Dendritic cell treated with granulocyte-macrophage colony-stimulating factor and Interleukin-4, amounts not matched to agents 40 ng/mL and 50 ng/mL, for 4 days (primary cell): ENCODE results near the gene STX7.

Experiments
- H3K27ac Mint-ChIP-seq: one replicate; pipeline ENCODE4 v1.8.0; 2022; ENCODE audit warnings: mild to moderate bottlenecking, mixed read lengths
- H3K27me3 Mint-ChIP-seq: one replicate; pipeline ENCODE4 v1.8.0; 2022; ENCODE audit warnings: mild to moderate bottlenecking, mixed read lengths
- H3K36me3 Mint-ChIP-seq: one replicate; pipeline ENCODE4 v1.8.0; 2022; ENCODE audit warnings: low read depth, mixed read lengths
- H3K4me1 Mint-ChIP-seq: one replicate; pipeline ENCODE4 v1.8.0; 2022; ENCODE audit warnings: low read depth, mixed read lengths
- H3K4me3 Mint-ChIP-seq: one replicate; pipeline ENCODE4 v1.8.0; 2022; ENCODE audit warnings: mild to moderate bottlenecking, moderate library complexity, mixed read lengths
- H3K9me3 Mint-ChIP-seq: one replicate; pipeline ENCODE4 v1.8.0; 2022; ENCODE audit warnings: mixed read lengths
- intact Hi-C: fragments of 100-400 bp; cut with micrococcal nuclease; formaldehyde crosslinking; loops from one replicate; pipeline ENCODE4 v1.15.0; 2022

Gene STX7

DNA sequence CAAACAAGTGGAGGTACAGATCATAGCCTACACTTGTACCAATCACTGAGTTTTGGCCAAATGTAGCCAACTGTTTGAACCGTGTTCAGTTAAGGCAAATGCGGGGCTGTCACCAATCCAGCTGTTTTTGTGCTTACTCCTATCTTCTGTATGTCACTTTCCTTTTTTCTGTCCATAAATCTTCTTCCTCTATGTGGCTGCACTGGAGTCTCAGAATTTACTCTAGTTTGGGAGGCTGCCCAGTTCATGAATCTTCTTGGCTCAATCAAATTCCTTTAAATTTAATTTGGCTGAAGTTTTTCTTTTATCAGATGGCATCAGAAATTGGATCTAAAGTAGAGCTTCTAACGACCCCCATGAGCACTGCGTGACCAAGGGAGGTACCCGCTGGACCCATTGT, 11.7 kb upstream of the STX7 start:
- intact Hi-C loops: no loop called here
- no peak overlapping the region for H3K4me3 Mint-ChIP-seq
- H3K27me3 Mint-ChIP-seq: peaks cover 8% of the 10 kb centered on the region

DNA sequence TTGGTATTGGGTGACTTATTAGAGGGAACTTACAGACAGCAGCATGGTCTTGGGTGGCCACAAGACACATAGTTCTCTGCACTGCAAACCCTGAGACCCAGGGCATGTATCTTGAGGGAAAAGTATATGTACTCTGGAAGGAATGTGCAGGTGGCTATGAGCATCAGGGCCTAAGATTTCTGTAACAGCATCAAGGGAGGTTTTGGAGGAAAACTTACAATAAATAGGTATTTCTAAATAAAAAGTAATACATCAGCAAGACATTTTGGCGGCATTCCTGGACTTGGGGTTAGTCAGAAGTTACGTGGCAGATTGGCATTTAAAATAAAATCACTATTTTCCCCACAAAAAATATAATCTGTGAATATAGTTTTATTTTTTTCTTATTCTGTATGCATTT, 8.0 kb upstream of the STX7 start:
- Mint-ChIP-seq H3K27me3 (peaks cover 4% of the 10 kb centered on the region), H3K9me3 (no peaks in the 10 kb centered on the region), H3K4me3 (no peak overlapping the region), H3K27ac (no peak overlapping the region), H3K4me1 (no peaks in the 10 kb centered on the region), H3K36me3 (no peaks in the 10 kb centered on the region)
- intact Hi-C loops: no loop called here

More for the DNA sequence above, 11.7 kb upstream of the STX7 start:
- no peak overlapping the region for H3K27ac Mint-ChIP-seq
- H3K9me3 Mint-ChIP-seq: no peaks in the 10 kb centered on the region
- no peaks in the 10 kb centered on the region for H3K36me3 Mint-ChIP-seq
- H3K4me1 Mint-ChIP-seq: no peaks in the 10 kb centered on the region

DNA sequence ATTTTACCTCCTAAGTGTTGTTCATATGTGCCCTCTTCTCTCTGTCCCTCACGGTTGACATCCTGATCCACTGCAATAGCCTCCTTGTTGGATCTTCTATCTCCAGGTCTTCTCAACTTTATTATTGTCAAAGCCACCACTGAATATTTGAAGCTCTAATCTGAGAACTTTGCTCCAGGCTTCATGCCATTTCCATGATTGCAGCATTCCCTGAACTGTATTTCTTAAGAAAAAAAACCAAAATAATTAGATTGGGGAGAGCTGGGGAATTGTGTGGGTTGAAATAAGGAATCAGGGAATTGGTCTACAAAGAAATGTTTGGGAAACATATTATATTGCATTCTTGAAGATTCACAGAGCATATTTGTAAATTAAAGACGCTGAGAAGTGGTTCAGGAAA, 2.5 kb upstream of the STX7 start:
- H3K27me3 Mint-ChIP-seq: peaks cover 2% of the 10 kb centered on the region
- no peak overlapping the region for H3K27ac Mint-ChIP-seq
- peaks cover 34% of the 10 kb centered on the region for H3K4me1 Mint-ChIP-seq
- intact Hi-C loops: no loop called here
- no peak overlapping the region for H3K4me3 Mint-ChIP-seq
- H3K9me3 Mint-ChIP-seq: no peaks in the 10 kb centered on the region
- H3K36me3 Mint-ChIP-seq: peaks cover 17% of the 10 kb centered on the region

DNA sequence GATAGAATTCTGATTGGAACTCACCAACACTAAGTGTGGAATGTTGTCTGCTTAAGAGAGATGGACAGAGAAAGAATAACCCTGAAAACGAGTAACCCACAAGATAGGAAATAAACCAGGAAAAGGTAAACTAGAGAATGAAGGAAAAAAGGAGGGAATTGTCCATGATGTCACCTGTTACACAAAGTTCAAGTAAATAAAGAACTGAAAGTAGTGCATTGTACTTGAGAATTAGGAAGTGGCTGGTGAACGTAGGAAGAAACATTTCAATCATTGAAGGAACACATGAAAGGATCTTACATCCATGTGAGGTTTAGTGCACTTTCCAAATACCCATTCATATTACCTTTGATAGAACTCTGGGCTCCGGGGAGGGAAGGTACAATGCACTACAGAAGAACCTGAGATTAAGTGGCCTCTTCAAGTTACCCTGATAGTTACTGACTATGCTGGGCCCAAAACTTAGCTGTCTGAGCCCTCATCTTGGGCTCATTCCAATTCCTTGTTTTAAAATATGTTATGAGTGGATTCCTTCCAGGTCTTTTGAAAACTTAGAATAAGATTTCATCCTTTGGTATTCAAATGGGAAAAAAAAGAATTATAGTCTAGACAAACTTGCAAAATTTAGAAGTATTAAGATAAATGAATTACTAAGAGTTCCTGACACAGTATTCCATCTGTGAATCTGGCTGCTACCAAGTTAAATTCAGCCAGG, 1.1 kb upstream of the STX7 start:
- Mint-ChIP-seq H3K27ac (peak overlapping the region; percentile 94), H3K4me1 (peaks cover 37% of the 10 kb centered on the region), H3K4me3 (peak overlapping the region; percentile 94), H3K27me3 (peaks cover 2% of the 10 kb centered on the region), H3K36me3 (peaks cover 24% of the 10 kb centered on the region), H3K9me3 (no peaks in the 10 kb centered on the region)
- intact Hi-C loops: loop anchor here (1.0 kb wide), 1 partner anchor 300 kb away; the partner anchor contains the start of gene RPS12

DNA sequence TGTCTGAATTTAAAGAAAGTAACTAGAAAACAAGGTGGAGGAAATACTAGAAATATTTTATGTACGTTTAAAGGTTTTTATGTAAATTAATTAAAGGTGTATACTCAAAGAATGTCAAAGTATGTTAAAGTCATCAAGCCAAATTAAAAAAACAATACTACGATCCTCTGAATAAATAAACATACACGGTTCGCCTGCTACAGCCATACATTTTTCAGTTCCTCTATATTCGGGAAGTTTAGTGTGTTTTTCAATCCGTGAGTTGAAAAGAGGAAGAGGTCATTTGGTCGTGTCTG, 626 bp downstream of the STX7 start:
- Mint-ChIP-seq H3K36me3 (peaks cover 41% of the 10 kb centered on the region), H3K9me3 (no peaks in the 10 kb centered on the region), H3K27ac (peak overlapping the region; percentile 94), H3K27me3 (peaks cover 2% of the 10 kb centered on the region), H3K4me1 (peaks cover 54% of the 10 kb centered on the region), H3K4me3 (peak overlapping the region; percentile 94)
- intact Hi-C loops: no loop called here

DNA sequence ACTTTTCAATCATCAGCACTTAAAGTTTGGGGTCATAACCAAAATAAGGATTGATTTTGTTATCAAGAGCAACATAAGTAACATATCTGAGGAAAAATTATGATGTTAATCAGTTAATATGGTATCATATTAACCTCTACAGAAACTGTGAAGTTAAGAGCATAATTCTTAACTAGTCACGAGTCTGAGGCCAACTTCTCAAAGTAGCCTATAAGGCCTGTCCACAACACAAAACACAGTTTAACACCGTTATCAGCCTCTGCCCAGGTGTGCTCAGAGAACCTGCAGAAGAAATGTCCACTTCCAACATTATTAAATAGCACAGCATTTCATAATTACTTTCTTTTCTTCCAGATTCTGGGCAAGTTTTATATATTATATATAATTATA, 1.1 kb downstream of the STX7 start:
- Mint-ChIP-seq H3K4me3 (peak overlapping the region; percentile 94), H3K4me1 (peaks cover 59% of the 10 kb centered on the region), H3K27ac (peak overlapping the region; percentile 76), H3K36me3 (peaks cover 46% of the 10 kb centered on the region), H3K27me3 (no peaks in the 10 kb centered on the region), H3K9me3 (no peaks in the 10 kb centered on the region)
- intact Hi-C loops: loop anchor here (2.0 kb wide), 1 partner anchor 21 kb away; no protein-coding TSS in a partner anchor

DNA sequence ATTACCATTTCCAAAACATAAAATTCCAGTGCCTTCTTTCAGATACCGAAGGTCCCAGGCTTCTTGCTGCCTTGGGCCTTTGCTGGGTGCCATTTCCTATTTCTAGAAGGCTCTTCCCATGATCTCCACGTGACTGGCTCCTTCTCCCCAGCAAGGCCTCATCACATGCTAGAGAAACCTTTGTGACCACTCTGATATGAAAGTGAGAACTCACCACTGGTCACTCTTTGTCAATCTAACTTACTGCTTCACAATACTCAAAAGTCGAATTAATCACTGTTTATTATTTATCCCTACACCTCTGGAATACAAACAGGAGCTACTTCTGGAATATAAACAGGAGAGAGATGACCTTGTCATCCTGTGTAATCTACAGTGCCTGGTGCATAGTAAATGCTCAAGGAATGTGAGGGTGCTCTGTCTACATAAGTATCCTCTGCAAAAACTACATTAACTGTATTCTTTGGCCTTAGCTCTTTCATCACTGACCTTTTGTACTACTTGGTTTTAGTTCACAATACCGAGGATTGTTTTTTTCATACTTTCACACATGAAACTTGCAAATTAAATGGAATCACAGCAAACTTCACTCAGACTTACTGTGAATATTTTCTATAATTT, 1.6 kb downstream of the STX7 start:
- no peaks in the 10 kb centered on the region for H3K9me3 Mint-ChIP-seq
- H3K4me3 Mint-ChIP-seq: peak overlapping the region; percentile 94
- intact Hi-C loops: loop anchor here (2.0 kb wide), 1 partner anchor 21 kb away; no protein-coding TSS in a partner anchor
- peaks cover 64% of the 10 kb centered on the region for H3K4me1 Mint-ChIP-seq
- peak overlapping the region; percentile 76 for H3K27ac Mint-ChIP-seq
- H3K27me3 Mint-ChIP-seq: no peaks in the 10 kb centered on the region
- H3K36me3 Mint-ChIP-seq: peaks cover 51% of the 10 kb centered on the region

DNA sequence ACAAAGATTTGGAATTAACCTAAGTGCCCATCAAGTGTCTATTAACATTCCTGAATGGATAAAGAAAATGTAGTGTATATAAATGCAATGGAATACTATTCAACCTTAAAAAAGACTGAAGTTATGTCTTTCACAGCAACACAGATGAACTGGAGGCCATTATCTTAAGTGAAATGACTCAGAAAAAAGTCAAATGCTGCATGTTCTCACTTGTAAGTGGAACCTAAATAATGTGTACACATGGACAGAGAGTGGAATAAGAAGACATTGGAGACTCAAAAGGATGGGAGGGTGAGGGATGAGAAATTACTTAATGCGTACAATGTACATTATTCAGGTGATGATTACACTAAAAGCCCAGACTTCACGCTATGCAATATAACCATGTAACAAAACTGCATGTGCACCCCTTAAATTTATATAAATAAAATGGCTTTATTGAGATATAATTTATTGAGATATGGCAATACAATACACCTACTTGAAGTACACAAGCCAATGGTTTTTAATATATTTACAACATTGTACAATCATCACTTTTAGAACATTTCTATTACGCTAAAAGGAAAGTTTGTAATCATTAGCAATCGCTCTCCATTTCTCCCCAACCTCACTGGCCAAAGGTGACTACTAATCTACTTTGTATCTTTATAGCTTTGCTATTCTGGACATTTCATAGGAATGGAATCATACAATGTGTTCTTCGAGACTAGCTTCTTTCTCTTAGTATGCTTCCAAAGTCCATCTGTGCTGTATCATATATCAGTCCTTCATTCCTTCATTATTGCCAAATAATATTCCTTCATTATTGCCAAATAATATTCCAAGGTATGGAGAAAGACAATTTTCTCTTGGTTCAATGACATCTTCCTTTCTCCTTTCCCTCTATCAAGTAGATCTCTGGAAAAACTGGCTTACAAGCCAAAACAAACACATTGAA, 5.8 kb downstream of the STX7 start:
- Mint-ChIP-seq H3K4me3 (no peak overlapping the region), H3K27ac (no peak overlapping the region), H3K9me3 (no peaks in the 10 kb centered on the region), H3K36me3 (peaks cover 82% of the 10 kb centered on the region), H3K27me3 (no peaks in the 10 kb centered on the region), H3K4me1 (peaks cover 64% of the 10 kb centered on the region)
- intact Hi-C loops: no loop called here

DNA sequence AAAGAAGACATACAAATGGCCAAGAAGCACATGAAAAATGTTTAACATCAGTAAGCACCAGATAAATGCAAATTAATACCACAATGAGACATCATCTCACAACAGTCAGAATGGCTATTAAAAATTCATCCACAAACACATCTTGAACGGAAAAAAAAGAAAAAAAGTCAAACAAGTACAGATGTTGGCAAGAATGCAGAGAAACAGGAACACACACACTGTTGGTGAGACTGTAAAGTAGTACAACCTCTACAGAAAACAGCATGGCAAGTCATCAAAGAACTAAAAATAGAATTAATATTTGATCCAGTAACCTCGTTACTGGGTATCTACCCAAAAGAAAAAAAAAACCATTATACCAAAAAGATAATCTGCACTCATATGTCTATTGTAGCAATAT, 6.5 kb downstream of the STX7 start:
- peaks cover 88% of the 10 kb centered on the region for H3K36me3 Mint-ChIP-seq
- no peaks in the 10 kb centered on the region for H3K27me3 Mint-ChIP-seq
- H3K27ac Mint-ChIP-seq: no peak overlapping the region
- peaks cover 69% of the 10 kb centered on the region for H3K4me1 Mint-ChIP-seq
- no peaks in the 10 kb centered on the region for H3K9me3 Mint-ChIP-seq
- intact Hi-C loops: no loop called here
- H3K4me3 Mint-ChIP-seq: no peak overlapping the region

DNA sequence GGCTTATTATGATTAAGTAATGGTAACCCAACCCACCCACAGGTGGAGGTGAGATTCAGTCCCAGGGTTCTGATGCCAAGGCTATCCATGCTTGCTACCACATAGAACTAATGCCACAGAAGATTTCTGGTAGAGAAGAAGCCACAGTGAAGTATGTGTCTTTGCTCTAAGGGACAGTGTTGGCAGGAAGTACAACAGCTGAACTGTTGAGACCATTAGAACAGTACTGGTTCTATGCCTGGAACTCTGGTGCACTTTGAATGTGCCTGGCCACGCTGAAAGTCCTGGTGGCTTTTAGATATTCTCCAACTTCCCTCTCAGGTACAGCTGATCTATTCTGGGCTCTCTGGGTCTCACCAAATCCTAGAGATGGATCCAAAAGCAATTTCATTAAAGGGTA, 7.8 kb downstream of the STX7 start:
- H3K36me3 Mint-ChIP-seq: peaks cover 91% of the 10 kb centered on the region

DNA sequence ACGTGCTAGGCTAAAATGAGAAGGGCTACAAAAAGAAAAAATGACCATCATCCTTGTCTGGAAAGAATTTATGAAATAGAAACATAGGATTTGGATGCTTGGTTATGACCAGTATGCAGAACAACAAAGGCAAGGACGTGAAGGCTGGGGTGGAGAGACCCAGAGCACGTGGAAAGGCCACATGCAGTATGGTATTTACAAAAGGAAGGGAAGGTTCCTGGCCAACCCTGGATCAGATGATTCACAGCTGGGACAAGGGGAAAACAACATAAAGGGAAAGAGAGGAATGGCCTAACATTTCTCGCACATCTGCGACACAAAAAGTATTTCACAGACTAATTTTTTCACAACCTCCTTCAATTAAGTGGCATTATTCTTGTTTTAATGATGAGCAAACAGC, 8.2 kb downstream of the STX7 start:
- Mint-ChIP-seq H3K4me1 (peaks cover 75% of the 10 kb centered on the region), H3K27me3 (no peaks in the 10 kb centered on the region), H3K9me3 (no peaks in the 10 kb centered on the region), H3K27ac (no peak overlapping the region), H3K4me3 (no peak overlapping the region), H3K36me3 (peaks cover 95% of the 10 kb centered on the region)
- intact Hi-C loops: no loop called here

More for the DNA sequence above, 7.8 kb downstream of the STX7 start:
- intact Hi-C loops: no loop called here
- no peak overlapping the region for H3K27ac Mint-ChIP-seq
- H3K4me1 Mint-ChIP-seq: peaks cover 71% of the 10 kb centered on the region
- no peaks in the 10 kb centered on the region for H3K27me3 Mint-ChIP-seq
- no peaks in the 10 kb centered on the region for H3K9me3 Mint-ChIP-seq
- H3K4me3 Mint-ChIP-seq: no peak overlapping the region

DNA sequence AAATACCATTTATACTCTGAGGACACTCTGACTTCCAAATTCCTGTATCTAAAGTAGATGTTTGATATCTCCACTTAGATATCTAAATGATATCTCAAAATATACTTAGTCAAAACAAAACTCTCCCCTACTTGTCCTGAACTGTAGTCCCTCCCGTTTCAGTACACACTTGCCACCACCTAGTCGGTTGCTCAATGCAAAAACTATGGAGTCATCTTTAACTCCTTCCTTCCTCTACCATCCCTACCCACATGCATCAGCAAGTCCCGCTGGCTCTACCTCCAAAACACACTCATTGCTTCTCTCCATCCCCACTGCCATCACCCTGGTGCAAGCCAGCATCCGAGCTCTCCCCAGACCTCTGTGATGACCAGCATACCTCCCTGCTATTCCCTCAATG, 13.2 kb downstream of the STX7 start:
- Mint-ChIP-seq H3K36me3 (peaks cover 70% of the 10 kb centered on the region), H3K27ac (peak overlapping the region; percentile 39), H3K9me3 (no peaks in the 10 kb centered on the region), H3K4me3 (peak overlapping the region; percentile 37), H3K4me1 (peaks cover 55% of the 10 kb centered on the region), H3K27me3 (no peaks in the 10 kb centered on the region)
- intact Hi-C loops: loop anchor here (1.0 kb wide), 1 partner anchor 11 kb away; no protein-coding TSS in a partner anchor

DNA sequence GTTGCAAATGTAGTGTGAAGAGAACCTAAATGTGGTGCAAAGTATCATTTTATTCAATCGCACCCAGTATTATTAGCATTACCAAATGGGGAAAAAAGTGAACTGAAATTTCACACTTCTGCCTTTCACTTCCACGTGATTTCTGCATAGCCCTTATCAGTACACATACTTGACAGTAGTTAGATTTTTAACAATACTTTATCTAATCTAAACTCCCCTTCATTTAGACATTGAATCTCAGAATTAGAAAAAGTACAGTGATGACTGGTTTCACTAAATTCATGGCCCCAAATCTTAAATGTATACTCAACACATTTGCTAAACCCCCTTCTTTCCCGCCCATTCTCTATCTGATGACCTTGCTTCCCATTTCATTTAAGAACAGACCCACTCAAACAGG, 14.3 kb downstream of the STX7 start:
- intact Hi-C loops: no loop called here
- H3K4me3 Mint-ChIP-seq: no peak overlapping the region
- H3K4me1 Mint-ChIP-seq: peaks cover 56% of the 10 kb centered on the region
- H3K9me3 Mint-ChIP-seq: no peaks in the 10 kb centered on the region
- H3K27ac Mint-ChIP-seq: peak overlapping the region; percentile 39
- no peaks in the 10 kb centered on the region for H3K27me3 Mint-ChIP-seq
- peaks cover 74% of the 10 kb centered on the region for H3K36me3 Mint-ChIP-seq
